GM19238 (cell line): ENCODE measurements around the gene GALNT6.

Experiments
- DNase-seq: peaks from one replicate; pipeline ENCODE4 v3.0.0; 2011; ENCODE audit warnings: low spot score; ENCODE audit not compliant: insufficient read length

The GALNT6 gene

GRCh38 chr12:51382173-51382572 lies 9.0 kb downstream of the GALNT6 start:
- no peak for DNase-seq

GRCh38 chr12:51381226-51382079 lies 9.8 kb downstream of the GALNT6 start:
- DNase-seq, result no peak

GRCh38 chr12:51379571-51379970 lies 11.6 kb downstream of the GALNT6 start:
- no peak for DNase-seq

- no peak for DNase-seq
These were observed 12.5 kb downstream of the GALNT6 start for GRCh38 chr12:51378749-51379148.

- DNase-seq, result no peak
These were observed 13.9 kb downstream of the GALNT6 start for GRCh38 chr12:51377099-51377984.

- DNase-seq, result no peak
These were observed 16.4 kb downstream of the GALNT6 start for GRCh38 chr12:51374856-51375255.

GRCh38 chr12:51374361-51374760 lies 16.8 kb downstream of the GALNT6 start:
- DNase-seq, result no peak

- DNase-seq, result no peak
These were observed 18.0 kb downstream of the GALNT6 start for GRCh38 chr12:51373187-51373586.

- no peak for DNase-seq
These were observed 19.2 kb downstream of the GALNT6 start for GRCh38 chr12:51372021-51372420.

GRCh38 chr12:51371295-51371953 lies 19.8 kb downstream of the GALNT6 start:
- no peak for DNase-seq

GRCh38 chr12:51370667-51371066 lies 20.5 kb downstream of the GALNT6 start:
- no peak for DNase-seq

GRCh38 chr12:51369581-51369980 lies 21.6 kb downstream of the GALNT6 start:
- DNase-seq, result no peak

GRCh38 chr12:51368640-51369517 lies 22.3 kb downstream of the GALNT6 start:
- DNase-seq, result peak; percentile 99

GRCh38 chr12:51365276-51365675 lies 25.9 kb downstream of the GALNT6 start:
- DNase-seq, result no peak

GRCh38 chr12:51364001-51364400 lies 27.2 kb downstream of the GALNT6 start:
- DNase-seq, result no peak

- no peak for DNase-seq
These were observed 28.4 kb downstream of the GALNT6 start for GRCh38 chr12:51362747-51363342.

GRCh38 chr12:51362307-51362706 lies 28.9 kb downstream of the GALNT6 start:
- DNase-seq, result no peak

GRCh38 chr12:51361161-51362016 lies 29.8 kb downstream of the GALNT6 start:
- DNase-seq, result no peak

- no peak for DNase-seq
These were observed 30.9 kb downstream of the GALNT6 start for GRCh38 chr12:51360315-51360714.
